NCI-H1694 (cell line): ENCODE results near the gene NADSYN1.

Source experiments
- DNase-seq: peaks from one replicate; lab custom pipeline; 2025; lab: John Stamatoyannopoulos, UW

Gene NADSYN1

DNA sequence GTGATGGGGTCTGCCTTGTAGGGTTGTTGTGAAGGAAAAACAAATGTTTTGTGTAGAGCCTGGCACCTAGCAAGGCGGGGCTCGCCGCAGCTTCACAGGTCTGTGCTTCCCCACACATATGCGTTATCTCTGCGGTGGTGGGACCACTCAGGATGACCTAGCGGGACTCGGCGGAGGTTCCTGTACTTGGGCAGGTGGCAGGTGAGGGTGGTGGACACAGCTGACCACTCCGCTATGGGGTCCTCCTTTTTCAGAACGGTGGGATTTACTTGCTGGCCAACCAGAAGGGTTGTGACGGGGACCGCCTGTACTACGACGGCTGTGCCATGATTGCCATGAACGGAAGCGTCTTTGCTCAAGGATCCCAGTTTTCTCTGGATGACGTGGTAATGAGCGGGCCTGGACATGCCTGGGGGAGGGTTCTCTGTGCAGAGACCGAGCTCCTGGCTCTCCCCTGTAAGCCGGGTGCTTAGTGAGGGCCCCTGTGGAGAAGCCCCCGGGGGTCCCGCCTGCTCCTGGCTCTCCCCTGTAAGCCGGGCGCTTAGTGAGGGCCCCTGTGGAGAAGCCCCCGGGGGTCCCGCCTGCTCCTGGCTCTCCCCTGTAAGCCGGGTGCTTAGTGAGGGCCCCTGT, 21.3 kb downstream of the NADSYN1 start:
- no peak for DNase-seq

DNA sequence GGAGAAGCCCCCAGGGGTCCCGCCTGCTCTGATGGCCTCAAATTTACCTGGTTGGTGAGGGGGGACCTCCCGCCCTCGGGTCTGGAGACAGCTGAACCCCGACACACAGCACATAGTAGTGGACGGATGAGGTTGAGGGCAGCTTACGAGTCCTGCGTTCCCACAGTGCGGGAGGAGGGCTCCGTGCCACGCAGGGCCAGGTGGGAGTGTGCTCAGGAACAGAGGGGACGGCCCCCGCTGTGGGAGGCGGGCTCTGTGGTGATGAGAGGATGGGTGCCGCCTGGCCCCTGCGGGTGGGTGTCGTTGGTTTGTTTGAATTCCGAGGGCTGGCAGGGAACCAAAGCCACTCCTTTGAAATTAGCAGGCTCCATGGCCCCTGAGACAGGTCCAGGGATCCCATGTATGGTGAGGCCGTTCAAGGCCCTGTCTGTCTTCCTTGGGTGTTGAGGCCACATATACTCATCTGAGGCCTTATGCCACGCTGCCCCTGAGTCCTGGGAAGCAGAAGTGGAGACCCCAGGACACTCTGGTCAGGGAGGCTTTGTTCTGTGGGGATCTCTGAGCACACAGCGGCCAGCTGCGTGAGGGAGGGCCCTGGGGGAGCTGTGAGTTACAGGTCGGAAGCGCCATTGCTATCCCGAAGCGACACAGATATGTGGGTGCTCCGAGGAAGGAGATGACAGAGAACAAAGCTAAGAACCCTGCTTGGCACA, 21.9 kb downstream of the NADSYN1 start:
- no peak for DNase-seq

GRCh38 chr11:71476031-71476430, 23.0 kb downstream of the NADSYN1 start:
- no peak for DNase-seq

DNA sequence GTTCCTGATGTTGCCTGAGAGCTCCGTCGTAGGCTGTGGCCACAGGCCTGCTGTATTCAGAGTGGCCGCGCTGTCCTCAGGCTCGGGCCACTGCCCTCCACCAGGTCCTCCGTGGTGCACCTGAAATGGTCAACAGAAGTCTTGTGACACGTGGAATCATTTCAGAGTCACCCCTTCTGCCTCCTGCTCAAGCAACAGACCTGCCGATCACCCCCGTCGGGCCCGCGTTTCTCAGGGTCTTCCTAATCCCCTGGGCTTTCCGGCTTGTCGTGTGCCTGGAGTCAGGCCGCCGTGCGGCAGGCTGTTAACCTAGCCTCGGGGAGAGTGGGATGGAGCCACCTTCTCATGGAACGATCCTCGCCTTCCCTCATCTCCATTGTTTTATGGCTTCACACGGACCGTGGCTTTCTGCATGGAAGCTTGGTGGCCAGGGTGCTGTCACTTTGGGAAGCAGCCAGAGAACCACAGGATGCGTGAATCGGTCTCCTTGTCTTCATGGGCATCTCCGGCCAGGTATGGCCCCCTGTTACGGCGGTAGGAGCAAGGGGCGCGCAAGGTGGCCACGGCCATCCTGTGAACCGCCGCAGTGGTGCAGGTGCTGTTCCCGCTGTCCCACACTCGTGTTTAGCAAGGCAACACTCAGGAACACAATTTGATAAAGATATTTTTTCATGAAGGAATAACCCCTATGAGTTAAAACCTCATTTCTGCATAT, 24.1 kb downstream of the NADSYN1 start:
- no peak for DNase-seq

DNA sequence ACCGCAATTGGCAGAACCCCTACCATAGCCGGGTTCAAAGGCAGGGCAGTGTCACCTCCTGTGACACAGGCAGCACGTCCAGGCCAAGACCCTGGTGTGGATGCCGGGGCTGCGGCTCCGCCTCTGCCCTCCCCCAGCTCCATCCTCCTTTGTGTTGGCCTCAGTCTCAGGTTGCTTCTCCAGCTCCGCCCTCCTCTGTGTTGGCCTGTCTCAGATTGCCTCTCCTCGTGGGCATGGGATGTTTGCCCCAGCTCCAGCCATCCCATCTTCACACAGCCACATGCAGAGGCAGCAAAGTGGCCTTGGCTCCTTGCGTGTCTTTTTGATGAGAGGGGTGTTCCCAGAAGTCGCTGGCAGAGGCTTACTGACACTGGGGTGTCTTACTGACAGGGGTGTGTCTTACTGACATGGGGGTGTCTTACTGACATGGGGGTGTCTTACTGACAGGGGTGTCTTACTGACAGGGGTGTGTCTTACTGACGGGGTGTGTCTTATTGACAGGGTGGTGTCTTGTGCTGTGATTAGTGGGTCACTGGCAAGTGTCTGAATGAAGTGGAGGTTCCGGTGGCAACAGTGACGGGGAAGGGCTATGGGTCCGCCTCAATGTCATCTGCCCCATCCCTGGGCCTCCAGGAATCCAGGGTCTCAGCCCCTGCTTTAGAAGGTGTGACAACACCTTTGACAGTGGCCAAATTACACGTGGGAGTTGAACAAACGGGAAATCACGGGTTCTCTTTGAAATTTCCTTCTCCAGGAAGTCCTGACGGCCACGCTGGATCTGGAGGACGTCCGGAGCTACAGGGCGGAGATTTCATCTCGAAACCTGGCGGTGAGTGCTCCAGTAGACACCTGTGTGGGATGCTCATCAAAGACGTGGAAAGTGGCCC, 24.9 kb downstream of the NADSYN1 start:
- DNase-seq = no peak

DNA sequence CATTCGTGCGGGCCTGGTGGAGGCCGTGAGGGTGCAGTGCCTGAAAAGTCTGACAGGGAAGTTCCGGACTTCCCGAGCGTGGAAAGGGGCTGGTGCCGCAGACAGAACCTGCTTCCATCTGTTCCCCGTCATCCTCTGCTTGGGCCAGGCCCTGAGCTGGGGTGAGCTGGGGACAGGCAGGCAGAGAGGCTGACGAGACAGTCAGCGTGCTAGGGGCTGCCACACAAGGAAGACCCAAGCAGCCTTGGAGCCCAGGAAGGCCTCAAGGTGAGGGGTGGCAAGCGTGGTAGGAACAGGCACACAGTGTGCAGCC, 25.5 kb downstream of the NADSYN1 start:
- no peak for DNase-seq

DNA sequence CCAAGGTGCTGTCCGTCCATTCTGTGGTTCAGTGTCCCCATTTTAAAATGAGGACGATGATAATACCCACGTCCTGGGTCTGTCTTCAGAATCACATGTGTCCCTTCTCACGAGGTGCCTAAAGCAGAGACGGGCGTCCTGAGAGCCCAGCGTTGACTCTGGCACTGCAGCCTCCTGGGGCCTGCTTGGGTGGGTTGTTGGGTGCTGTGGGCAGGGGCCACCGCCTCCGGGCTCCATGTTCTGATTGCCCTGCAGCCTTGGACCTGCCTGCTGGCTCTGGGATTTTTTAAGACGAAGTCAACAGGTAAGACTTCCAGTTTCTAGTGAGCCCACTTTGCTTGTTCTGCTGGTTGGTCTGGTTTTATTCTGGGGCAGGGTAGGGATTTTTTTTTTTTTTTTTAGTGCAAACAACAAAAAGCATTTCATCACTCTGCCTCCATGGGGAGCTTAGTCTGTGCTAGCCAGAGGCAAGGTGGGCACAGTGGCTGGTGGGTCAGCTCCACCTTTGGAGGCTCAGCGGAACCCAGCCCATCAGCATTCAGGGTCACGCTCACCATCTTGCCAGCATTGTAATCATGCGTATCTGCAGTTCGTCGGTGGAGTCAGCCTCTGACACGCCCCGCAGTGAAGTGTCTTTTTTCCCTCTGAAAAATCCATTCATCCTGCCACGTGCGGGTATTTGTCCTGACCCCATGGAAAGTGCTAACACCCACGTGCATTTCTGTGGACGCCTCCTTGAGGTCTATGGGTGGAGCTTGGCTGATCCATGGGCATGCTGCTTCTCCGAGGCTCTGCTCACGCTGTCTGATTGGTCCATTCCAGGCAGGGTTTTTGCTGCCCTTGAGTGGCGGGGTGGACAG, 28.3 kb downstream of the NADSYN1 start:
- no peak for DNase-seq

GRCh38 chr11:71482216-71482615, 29.2 kb downstream of the NADSYN1 start:
- DNase-seq = no peak

GRCh38 chr11:71482746-71483364, 29.9 kb downstream of the NADSYN1 start:
- DNase-seq = no peak

GRCh38 chr11:71483692-71484091, 30.7 kb downstream of the NADSYN1 start:
- DNase-seq = no peak

DNA sequence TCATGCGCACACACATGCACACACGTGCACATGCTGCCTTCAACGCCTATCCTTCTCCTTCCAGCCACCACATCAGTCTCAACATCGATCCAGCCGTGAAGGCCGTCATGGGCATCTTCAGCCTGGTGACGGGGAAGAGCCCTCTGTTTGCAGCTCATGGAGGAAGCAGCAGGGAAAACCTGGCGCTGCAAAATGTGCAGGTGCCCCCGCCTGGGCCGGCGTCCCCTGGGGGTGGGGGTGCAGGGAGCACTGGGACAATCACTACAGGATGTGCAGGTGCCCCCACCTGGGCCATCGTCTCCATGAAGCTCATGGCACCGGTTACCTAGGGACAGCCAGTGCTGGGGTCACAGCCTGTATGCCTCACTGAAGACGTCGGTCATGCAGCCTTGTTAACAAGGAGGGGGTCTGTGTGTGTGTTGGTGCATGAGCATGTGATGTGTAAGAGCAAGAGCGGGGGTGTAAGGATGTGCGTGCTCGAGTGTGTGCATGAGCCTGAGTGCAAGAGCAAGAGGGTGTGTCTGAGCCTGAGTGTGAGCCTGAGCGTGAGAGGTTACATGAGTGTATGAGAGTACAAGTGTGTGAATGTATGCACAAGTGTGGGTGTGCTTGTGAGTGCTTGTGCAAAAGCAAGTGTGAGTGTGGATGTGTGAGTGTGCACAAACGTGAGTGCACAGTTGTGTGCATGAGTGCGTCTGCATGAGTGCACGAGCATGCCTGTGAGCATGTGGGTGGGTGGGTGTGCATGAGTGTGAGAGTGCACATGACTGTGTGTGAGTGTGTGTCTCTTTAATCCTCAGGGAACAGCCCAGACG, 31.5 kb downstream of the NADSYN1 start:
- DNase-seq = no peak

GRCh38 chr11:71485063-71485399, 32.0 kb downstream of the NADSYN1 start:
- no peak for DNase-seq

DNA sequence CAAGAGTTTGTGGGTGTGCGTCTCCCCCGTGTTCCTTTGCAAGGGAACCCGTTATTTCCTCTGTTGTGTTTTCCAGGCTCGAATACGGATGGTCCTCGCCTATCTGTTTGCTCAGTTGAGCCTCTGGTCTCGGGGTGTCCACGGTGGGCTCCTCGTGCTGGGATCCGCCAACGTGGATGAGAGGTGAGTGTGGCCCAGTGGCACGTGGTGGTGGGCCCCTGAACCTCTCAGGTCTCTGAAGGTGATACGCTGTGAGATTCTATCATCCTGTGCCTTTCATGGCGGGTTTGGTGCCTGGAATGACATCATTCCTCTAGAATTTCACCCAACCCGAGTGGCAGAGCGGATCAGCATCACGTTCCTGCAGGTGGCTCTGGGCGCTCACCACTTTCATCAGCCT, 32.5 kb downstream of the NADSYN1 start:
- no peak for DNase-seq

GRCh38 chr11:71486320-71486719, 33.3 kb downstream of the NADSYN1 start:
- no peak for DNase-seq

GRCh38 chr11:71488681-71489270, 35.8 kb downstream of the NADSYN1 start:
- no peak for DNase-seq

DNA sequence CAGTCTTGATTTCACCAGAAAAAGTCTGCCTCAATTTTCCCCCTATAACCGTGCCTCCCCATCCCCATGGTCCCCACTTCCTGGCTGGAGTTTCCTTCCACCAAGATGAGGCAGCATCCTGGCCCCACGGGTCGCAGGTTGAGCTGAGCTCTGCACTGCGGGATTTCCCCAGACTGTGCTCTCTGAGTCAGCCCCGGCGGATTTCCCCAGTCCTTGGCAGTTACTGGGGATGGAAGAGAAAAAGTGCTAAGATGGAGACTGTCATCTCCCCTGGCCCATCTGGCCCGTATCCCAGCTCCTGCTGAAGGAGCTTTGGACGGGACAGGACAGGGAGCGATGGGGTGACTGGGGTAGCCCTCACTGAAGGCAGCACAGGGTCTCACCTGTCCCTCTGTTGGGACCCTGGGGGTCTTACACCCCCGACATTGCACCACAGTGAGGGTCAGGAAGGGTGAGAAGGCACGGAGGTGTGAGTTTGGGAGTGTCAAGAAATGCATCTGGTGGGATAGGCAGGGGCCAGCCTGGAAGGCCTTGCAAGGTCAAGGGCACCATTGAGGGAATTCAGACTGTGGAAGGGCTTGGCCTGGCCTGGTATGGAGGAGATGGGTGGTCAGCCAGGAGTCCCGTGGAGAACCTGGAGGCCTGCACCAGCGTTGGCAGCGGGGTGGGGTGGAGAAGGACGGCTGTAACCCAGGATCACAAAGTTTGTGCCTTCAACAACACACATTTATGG, 36.5 kb downstream of the NADSYN1 start:
- DNase-seq = no peak

- no peak for DNase-seq
Measured at GRCh38 chr11:71490044-71490730, 37.2 kb downstream of the NADSYN1 start.

DNA sequence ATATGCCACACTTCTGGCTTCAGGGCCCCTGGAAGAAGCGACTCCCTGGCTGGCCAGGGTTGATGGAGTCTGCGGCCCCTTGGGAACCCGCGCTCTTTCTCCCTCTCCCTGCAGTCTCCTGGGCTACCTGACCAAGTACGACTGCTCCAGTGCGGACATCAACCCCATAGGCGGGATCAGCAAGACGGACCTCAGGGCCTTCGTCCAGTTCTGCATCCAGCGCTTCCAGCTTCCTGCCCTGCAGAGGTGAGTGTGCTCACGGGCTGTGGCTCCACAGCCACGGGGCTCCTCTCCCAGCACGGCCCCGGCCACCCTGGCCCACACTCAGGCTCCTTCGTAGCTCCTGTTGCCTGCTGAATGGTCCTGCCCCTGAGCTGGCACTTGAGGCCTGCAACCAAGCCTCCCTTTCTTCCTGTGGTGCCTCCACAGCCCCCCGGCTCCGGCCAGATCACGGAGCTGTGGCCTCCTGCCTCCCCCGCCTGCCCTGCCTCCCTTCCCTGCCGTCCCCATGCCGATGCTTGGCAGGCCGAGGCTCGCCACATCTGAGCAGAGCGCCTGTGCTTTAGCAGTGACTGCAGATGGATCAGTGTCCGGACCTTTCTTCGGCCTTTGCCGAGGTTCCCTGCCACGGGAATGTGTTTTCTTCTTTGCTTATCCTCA, 37.9 kb downstream of the NADSYN1 start:
- DNase-seq = no peak
